KMS-11 (cell line): ENCODE measurements around the gene FAM32A.

Source experiments
- H2AFZ ChIP-seq: fragments of 200-600 bp; sonication (generic); 2 replicates; pipeline ENCODE4 v1.6.1; 2016; ENCODE audit warnings: antibody characterized with exemption, mixed run types, low read depth
- H3K27ac ChIP-seq: fragments of 200-600 bp; sonication (generic); 2 replicates; pipeline ENCODE4 v1.6.1; 2016; ENCODE audit warnings: mild to moderate bottlenecking, mixed run types
- H3K27me3 ChIP-seq: fragments of 200-600 bp; sonication (generic); 2 replicates; pipeline ENCODE4 v1.6.1; 2017; ENCODE audit warnings: mild to moderate bottlenecking, low read depth, mixed run types, moderate library complexity; ENCODE audit not compliant: insufficient read depth
- H3K36me3 ChIP-seq: fragments of 200-600 bp; sonication (generic); 2 replicates; pipeline ENCODE4 v1.6.1; 2017; ENCODE audit warnings: mild to moderate bottlenecking, mixed run types; ENCODE audit not compliant: insufficient read depth
- H3K4me1 ChIP-seq: fragments of 200-600 bp; sonication (generic); 2 replicates; pipeline ENCODE4 v1.6.1; 2016; ENCODE audit warnings: mild to moderate bottlenecking, low read depth, mixed run types; ENCODE audit not compliant: poor library complexity, severe bottlenecking
- H3K4me2 ChIP-seq: fragments of 200-600 bp; sonication (generic); 2 replicates; pipeline ENCODE4 v1.7.0; 2016; ENCODE audit warnings: mild to moderate bottlenecking, mixed run types
- H3K4me3 ChIP-seq: fragments of 200-600 bp; sonication (generic); IDR thresholded peaks from 2 replicates; pipeline ENCODE4 v1.6.1; 2017; ENCODE audit warnings: low read depth, low read length, mixed read lengths; ENCODE audit not compliant: insufficient read depth
- H3K79me2 ChIP-seq: fragments of 200-600 bp; sonication (generic); 2 replicates; pipeline ENCODE4 v1.6.1; 2016; ENCODE audit warnings: low read depth, mixed run types; ENCODE audit not compliant: insufficient read depth
- H3K9ac ChIP-seq: fragments of 200-600 bp; sonication (generic); 2 replicates; pipeline ENCODE4 v1.6.1; 2016; ENCODE audit warnings: mild to moderate bottlenecking, mixed run types
- H4K20me1 ChIP-seq: fragments of 200-600 bp; sonication (generic); 2 replicates; pipeline ENCODE4 v1.6.1; 2016; ENCODE audit warnings: mild to moderate bottlenecking, mixed run types; ENCODE audit not compliant: insufficient read depth
- CTCF ChIP-seq: fragments of 200-600 bp; sonication (generic); conservative IDR thresholded peaks from 2 replicates; pipeline ENCODE4 v1.6.1; 2017; ENCODE audit warnings: low read depth, mild to moderate bottlenecking, antibody characterized with exemption, low read length, moderate library complexity, mixed read lengths

Gene FAM32A

DNA sequence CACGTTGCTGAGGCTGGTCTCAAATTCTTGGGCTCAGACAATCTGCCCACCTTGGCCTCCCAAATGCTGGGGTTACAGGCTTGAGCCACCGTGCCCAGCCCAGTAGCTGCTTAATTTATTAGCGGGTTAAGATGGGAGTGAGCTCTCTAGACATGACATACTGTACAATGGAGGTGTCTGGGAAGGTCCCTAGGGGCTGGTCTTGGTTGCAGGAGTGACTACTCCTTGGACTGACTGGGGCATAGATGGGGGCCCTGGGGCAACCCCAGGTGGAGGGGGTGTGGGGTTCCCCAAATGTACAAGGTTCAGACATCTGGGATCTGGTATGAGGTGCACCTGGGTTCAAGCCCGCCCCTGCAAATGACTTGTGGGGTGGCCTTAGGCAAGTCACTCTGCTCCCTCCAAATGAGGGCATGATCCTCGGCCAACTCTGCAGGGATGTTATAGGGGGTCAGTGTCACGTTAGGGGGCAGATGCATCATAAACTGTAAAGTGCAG is 24.7 kb upstream of the FAM32A start:
- H3K4me1 ChIP-seq = peaks cover 4% of the 10 kb centered on the region
- H3K4me2 ChIP-seq = no peak overlapping the region
- no peak for TF ChIP-seq CTCF
- no peak overlapping the region for H2AFZ ChIP-seq
- H3K9ac ChIP-seq = no peak overlapping the region
- H4K20me1 ChIP-seq = no peaks in the 10 kb centered on the region
- no peak overlapping the region for H3K4me3 ChIP-seq
- no peak overlapping the region for H3K27ac ChIP-seq
- H3K27me3 ChIP-seq = no peaks in the 10 kb centered on the region
- H3K79me2 ChIP-seq = no peaks in the 10 kb centered on the region
- H3K36me3 ChIP-seq = no peaks in the 10 kb centered on the region

DNA sequence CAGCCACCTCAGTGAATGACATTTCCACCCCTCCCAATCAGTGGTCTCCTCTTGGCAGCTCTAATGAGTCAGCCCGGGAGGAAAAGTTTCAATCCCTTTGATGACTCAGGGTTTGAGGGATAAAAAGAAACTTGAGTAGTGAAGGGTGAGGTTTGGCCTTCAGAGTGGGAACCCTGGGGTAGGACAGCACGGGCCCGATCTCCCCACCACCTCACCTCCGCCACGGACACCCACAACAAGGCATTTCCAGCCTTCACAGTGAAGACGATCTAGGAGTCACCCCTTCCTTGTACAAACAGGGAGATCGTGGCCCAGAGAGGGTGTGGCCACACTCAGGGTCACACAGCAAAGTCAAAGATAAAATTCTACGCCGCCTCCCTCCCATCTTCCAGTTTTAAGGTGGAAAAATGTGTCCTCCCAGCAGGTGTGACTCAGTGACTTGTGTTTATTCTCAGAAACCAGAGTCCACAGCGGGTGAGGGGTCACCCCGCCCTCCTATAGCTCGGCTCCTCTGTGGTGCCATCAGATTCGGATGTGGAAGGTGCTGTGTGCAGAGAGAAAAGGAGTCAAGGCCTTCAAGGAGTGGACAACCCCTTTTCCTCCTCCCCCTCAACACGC is 24.2 kb upstream of the FAM32A start:
- H3K27ac ChIP-seq = no peak overlapping the region
- no peaks in the 10 kb centered on the region for H3K79me2 ChIP-seq
- no peak overlapping the region for H3K4me2 ChIP-seq
- no peaks in the 10 kb centered on the region for H3K27me3 ChIP-seq
- H4K20me1 ChIP-seq = no peaks in the 10 kb centered on the region
- no peaks in the 10 kb centered on the region for H3K36me3 ChIP-seq
- H3K4me1 ChIP-seq = no peaks in the 10 kb centered on the region
- no peak overlapping the region for H2AFZ ChIP-seq
- no peak overlapping the region for H3K9ac ChIP-seq
- no peak overlapping the region for H3K4me3 ChIP-seq
- TF ChIP-seq CTCF = no peak

DNA sequence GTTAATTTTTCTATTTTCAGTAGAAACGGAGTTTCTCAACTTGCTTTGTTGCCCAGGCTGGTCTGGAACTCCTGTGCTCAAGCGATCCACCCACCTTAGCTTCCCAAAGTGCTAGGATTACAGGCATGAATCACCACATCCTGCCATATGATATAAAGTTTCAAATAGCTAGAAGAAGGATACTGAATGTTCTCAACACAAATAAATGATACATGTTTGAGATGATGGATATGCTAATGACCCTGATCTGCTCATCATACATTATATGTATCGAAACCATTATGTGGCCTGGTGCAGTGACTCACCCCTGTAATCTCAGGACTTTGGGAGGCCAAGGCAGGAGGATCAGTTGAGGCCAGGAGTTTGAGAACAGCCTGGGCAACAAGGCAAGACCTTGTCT is 23.4 kb upstream of the FAM32A start:
- Histone ChIP-seq H3K4me1 (no peaks in the 10 kb centered on the region), H3K4me2 (no peak overlapping the region), H2AFZ (no peak overlapping the region), H3K27me3 (no peaks in the 10 kb centered on the region), H3K9ac (no peak overlapping the region), H3K4me3 (no peak overlapping the region), H3K36me3 (no peaks in the 10 kb centered on the region), H3K79me2 (no peaks in the 10 kb centered on the region), H3K27ac (no peak overlapping the region), H4K20me1 (no peaks in the 10 kb centered on the region)
- TF ChIP-seq CTCF = no peak

GRCh38 chr19:16164222-16164890 is 20.9 kb upstream of the FAM32A start:
- no peaks in the 10 kb centered on the region for H4K20me1 ChIP-seq
- no peak for TF ChIP-seq CTCF
- no peaks in the 10 kb centered on the region for H3K27me3 ChIP-seq
- H3K36me3 ChIP-seq = no peaks in the 10 kb centered on the region
- H3K4me3 ChIP-seq = no peak overlapping the region
- H3K4me2 ChIP-seq = no peak overlapping the region
- no peak overlapping the region for H2AFZ ChIP-seq
- H3K9ac ChIP-seq = no peak overlapping the region
- no peak overlapping the region for H3K27ac ChIP-seq
- H3K4me1 ChIP-seq = no peaks in the 10 kb centered on the region
- no peaks in the 10 kb centered on the region for H3K79me2 ChIP-seq
